Ascending aorta (tissue), 2 donors: Measurements from ENCODE around the gene SERBP1. TPM values are rescaled to one million over a fixed set of nuclear protein-coding genes. Genes with fewer than 3 reads are reported as not detected.

Experiments used
- DNase-seq, 2 donors: peaks; one replicate each; pipeline ENCODE4 v3.0.0-alpha.2; 2019; ENCODE audit warnings: low spot score in 2 of 2
- H3K27ac ChIP-seq, 2 donors: fragments of 200-600 bp; sonication (generic); one replicate each; pipeline ENCODE4 v1.5.1; 2016 to 2017; ENCODE audit warnings: mild to moderate bottlenecking in 1 of 2
- H3K27me3 ChIP-seq: fragments of 200-600 bp; sonication (generic); one replicate; pipeline ENCODE4 v1.5.1; 2017
- H3K36me3 ChIP-seq, 2 donors: fragments of 200-600 bp; sonication (generic); one replicate each; pipeline ENCODE4 v1.5.1; 2016
- H3K4me1 ChIP-seq, 2 donors: fragments of 200-600 bp; sonication (generic); one replicate each; pipeline ENCODE4 v1.5.1; 2016 to 2017; ENCODE audit warnings: mild to moderate bottlenecking in 1 of 2
- H3K4me3 ChIP-seq, 2 donors: fragments of 200-600 bp; sonication (generic); one replicate each; pipeline ENCODE4 v1.5.1; 2016 to 2017; ENCODE audit warnings: mild to moderate bottlenecking in 1 of 2
- H3K9me3 ChIP-seq, 2 donors: fragments of 200-600 bp; sonication (generic); one replicate each; pipeline ENCODE4 v1.5.1; 2016
- CTCF ChIP-seq, 3 experiments: fragments of 200-600 bp in 2 of 3; fragments of 450-650 bp in 1 of 3; sonication (generic) in 2 of 3; IDR thresholded peaks; one replicate each; pipeline ENCODE4 v1.5.1; 2016 to 2019; ENCODE audit warnings: antibody characterized with exemption in 3 of 3, mild to moderate bottlenecking in 1 of 3, moderate library complexity in 1 of 3
- intact Hi-C: fragments of 100-400 bp; cut with DNase I; formaldehyde crosslinking; loops from one replicate; pipeline ENCODE4 v1.15.1; 2023
- total RNA-seq: library from RNA; depleted of rRNA; stranded (reverse); fragments of >200 nt; gene quantifications from one replicate; pipeline ENCODE4 v1.1.0, GENCODE V29; 2016

The SERBP1 gene
- total RNA-seq, 1 donor from 2014 or later = 125 TPM

- intact Hi-C loops = no loop called here
- Histone ChIP-seq H3K9me3 (no peaks in the 10 kb centered on the region), H3K36me3 (no peaks in the 10 kb centered on the region), H3K27me3 (no peaks in the 10 kb centered on the region), H3K27ac (peak overlapping the region; percentile 63 to 68), H3K4me1 (peaks cover 0 to 10% of the 10 kb centered on the region in 2 donors), H3K4me3 (no peak overlapping the region)
- no peak for TF ChIP-seq CTCF (IDR thresholded peaks at IDR 0.05)
- DNase-seq = no peak
These were observed 10.1 kb upstream of the SERBP1 start for GRCh38 chr1:67440339-67440738.

GRCh38 chr1:67439277-67440029 lies 9.3 kb upstream of the SERBP1 start:
- Histone ChIP-seq H3K27ac (no peak overlapping the region), H3K4me3 (no peak overlapping the region), H3K27me3 (no peaks in the 10 kb centered on the region), H3K36me3 (no peaks in the 10 kb centered on the region), H3K9me3 (no peaks in the 10 kb centered on the region), H3K4me1 (peaks cover 0 to 13% of the 10 kb centered on the region in 2 donors)
- intact Hi-C loops = loop anchor here (10.0 kb wide), 3 partner anchors 315 to 515 kb away; partner anchors contain the start of genes DNAI4 and MIER1
- no peak for TF ChIP-seq CTCF (IDR thresholded peaks at IDR 0.05)
- DNase-seq = no peak

- intact Hi-C loops = loop anchor here (10.0 kb wide), 3 partner anchors 317 to 513 kb away; partner anchors contain the start of genes DNAI4 and MIER1
- no peaks in the 10 kb centered on the region for H3K27me3 ChIP-seq
- H3K4me1 ChIP-seq = peaks cover 0 to 24% of the 10 kb centered on the region in 2 donors
- H3K9me3 ChIP-seq = no peaks in the 10 kb centered on the region
- TF ChIP-seq CTCF (IDR thresholded peaks at IDR 0.05) = no peak
- no peak overlapping the region for H3K4me3 ChIP-seq
- no peaks in the 10 kb centered on the region for H3K36me3 ChIP-seq
- no peak for DNase-seq
- H3K27ac ChIP-seq = no peak overlapping the region
These were observed 7.8 kb upstream of the SERBP1 start for GRCh38 chr1:67437961-67438360.

GRCh38 chr1:67436511-67437055 lies 6.4 kb upstream of the SERBP1 start:
- Histone ChIP-seq H3K4me3 (no peak overlapping the region), H3K4me1 (peaks cover 0 to 26% of the 10 kb centered on the region in 2 donors), H3K27ac (no peak overlapping the region), H3K9me3 (no peaks in the 10 kb centered on the region), H3K36me3 (no peaks in the 10 kb centered on the region), H3K27me3 (no peaks in the 10 kb centered on the region)
- no peak for DNase-seq
- TF ChIP-seq CTCF (IDR thresholded peaks at IDR 0.05) = no peak
- intact Hi-C loops = loop anchor here (10.0 kb wide), 3 partner anchors 318 to 512 kb away; partner anchors contain the start of genes DNAI4 and MIER1

GRCh38 chr1:67434491-67434890 lies 4.3 kb upstream of the SERBP1 start:
- Histone ChIP-seq H3K27me3 (no peaks in the 10 kb centered on the region), H3K36me3 (no peaks in the 10 kb centered on the region), H3K9me3 (no peaks in the 10 kb centered on the region), H3K4me3 (no peak overlapping the region), H3K27ac (peak overlapping the region; percentile 52 to 98), H3K4me1 (peaks cover 0 to 17% of the 10 kb centered on the region in 2 donors)
- TF ChIP-seq CTCF (IDR thresholded peaks at IDR 0.05) = no peak
- DNase-seq = no peak
- intact Hi-C loops = loop anchor here (5.0 to 10.0 kb wide), 5 partner anchors 253 to 510 kb away; partner anchors contain the start of genes DNAI4, GADD45A and MIER1
